Activated naive CD8-positive, alpha-beta T cell treated with anti-CD3 and anti-CD28 coated beads, Interleukin-2, amount 50 U/mL, for 16 hours (primary cell): ENCODE results near the gene MMS22L.

Experiments
- DNase-seq: peaks from one replicate; pipeline ENCODE4 v3.0.0-alpha.2; 2020; ENCODE audit warnings: low read depth, low spot score

The MMS22L gene

DNA sequence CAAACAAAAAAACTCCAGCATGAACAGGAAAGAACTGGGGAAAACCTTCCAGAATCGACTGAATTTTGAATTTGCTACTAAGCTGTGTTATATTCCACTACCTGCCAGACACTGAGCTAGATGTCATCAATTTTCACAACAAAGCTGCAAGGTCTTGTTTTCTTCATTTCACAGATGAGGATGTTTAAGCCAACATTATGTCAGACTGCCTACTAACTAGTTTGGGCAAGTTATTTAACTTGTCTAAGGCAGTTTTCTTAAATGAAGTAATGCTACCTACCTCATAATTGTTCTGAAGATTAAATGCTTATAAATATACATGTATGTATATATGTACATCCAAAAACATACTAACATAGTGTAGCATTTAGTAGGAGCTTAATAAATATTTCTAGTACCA, 144.4 kb downstream of the MMS22L start:
- DNase-seq = no peak

DNA sequence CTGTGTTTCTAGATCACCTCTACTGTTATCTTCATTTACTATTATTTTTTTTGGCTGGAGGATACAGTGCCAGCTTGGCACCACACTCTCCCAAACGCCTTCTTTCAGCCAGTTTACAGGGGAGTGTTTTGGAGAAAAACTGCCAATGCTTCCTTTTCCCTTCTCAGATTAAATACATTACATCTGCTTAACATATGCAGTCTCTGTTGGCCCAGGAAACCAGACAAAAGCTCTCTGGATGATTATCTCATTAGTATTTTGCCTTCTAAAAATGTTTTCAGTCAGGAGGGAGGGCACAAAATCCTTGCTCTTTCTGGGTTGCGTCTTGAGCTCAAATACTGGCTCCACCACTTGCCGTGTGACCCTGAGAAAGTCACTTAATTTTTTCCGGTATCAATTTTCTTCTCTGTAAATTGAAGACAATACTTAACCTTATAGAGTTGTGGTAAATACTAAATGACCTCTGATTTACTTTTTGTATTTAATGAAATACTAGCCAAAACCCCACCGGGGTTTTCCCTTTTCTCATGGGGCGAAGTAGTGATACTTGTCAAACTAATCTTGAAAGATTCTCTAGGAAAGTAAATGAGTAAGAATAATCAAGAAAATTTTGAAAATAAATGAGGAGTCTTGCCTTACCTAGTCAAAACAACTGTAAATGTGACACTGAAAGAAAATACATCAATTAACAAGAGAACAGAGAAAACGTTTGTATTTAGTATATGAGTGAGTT, 146.2 kb downstream of the MMS22L start:
- no peak for DNase-seq

- no peak for DNase-seq
Observed at GRCh38 chr6:97133067-97133466, 149.9 kb downstream of the MMS22L start.

DNA sequence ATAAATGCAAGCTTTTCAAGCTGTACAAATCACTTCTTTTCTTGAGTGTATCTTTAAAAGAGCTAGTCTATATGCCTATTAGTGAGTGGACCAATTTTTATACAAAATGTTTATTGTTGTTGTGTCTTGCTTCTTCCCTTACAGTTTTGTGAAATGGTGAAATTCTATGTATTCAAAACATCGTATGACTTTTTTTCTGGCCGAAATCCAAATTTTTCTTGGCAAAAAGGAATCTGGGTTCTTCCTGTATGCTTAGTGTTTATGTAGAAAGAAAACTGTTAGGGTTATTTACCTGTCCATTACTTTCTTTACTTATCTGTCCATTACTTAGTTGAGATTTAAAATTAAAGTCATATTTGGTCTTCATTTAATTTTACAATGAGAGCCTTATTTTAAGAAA, 153.9 kb downstream of the MMS22L start:
- no peak for DNase-seq

GRCh38 chr6:97128507-97128906, 154.5 kb downstream of the MMS22L start:
- no peak for DNase-seq

DNA sequence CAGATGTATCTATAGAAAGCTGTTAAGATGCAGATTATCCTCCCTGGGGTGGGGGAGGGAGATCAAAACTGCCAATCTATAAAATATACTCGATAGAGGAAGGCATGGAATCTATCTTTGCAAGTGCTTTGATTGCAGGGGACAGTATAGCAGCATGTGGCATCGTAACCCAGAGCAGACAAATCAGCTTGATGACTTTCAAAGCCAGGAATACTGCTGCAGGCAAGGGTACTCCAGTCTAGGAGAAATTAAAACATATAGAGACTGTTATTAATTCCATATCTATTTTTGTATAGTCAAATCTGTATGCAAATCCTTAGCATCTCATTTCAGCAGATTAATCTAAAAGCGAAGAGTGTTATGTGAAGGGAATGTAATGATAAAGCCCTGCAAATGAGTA, 159.4 kb downstream of the MMS22L start:
- no peak for DNase-seq

- DNase-seq = no peak
Observed at GRCh38 chr6:97123112-97123511, 159.9 kb downstream of the MMS22L start.

DNA sequence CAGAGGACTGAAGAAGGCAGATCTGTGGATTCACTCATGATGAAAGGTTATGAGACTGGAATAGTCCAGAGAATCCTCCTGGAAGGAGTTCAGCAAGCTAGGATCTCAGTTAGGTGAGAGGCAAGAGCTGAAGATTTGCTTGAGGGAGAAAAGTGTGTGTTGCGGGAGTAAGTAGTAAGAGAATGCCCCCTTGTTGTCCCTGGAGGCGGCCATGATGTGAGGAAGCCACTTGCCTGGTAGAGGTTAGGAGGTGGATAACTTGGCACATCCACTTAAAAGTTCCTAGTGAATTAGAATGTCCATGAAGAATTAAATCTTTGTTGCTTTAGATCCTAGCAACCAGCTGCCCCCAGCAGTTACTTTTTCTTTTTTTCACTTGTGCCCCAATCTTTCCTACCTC, 162.5 kb downstream of the MMS22L start:
- no peak for DNase-seq

- DNase-seq = no peak
Observed at GRCh38 chr6:97114645-97115044, 168.4 kb downstream of the MMS22L start.

- DNase-seq = no peak
Observed at GRCh38 chr6:97113170-97113569, 169.8 kb downstream of the MMS22L start.

- no peak for DNase-seq
Observed at GRCh38 chr6:97111243-97111642, 171.8 kb downstream of the MMS22L start.

DNA sequence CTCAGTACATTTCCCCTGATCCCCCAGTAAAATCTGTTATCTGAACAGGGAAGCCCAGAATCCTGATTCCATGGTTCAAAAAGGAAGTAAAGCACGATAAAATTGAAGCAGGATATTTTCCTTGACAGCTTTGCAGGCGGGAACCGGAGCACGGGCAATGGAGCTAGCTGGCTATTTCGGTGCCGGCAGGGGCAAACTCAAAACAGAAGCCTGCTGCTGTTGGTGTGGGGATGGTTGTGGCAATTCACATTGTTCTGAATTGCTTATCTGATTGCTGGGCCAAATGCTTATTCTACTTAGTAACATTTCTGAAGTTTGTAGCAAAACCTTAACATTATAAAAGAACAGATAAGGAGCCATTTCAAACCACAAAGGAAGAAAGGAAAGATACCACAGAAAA, 172.4 kb downstream of the MMS22L start:
- no peak for DNase-seq

- no peak for DNase-seq
Observed at GRCh38 chr6:97110149-97110548, 172.9 kb downstream of the MMS22L start.

DNA sequence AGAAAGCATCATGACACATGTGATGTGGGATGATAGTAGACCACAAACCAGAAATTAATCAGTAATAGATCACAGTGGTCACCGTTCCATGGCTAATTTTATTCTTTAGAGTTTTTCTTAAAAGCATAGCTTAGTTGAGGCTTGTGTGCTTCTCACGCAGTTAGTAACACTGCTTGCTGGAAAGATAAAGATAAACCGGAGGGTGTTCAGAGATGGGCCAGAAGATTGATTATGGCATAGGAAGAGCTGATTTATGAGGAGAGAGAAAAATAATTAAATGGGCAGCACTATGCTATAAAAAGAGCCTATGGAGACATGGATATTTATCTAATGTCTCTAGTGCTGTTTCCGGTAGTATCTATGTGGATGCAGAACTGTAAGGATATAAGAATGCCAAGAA, 173.6 kb downstream of the MMS22L start:
- DNase-seq = no peak

DNA sequence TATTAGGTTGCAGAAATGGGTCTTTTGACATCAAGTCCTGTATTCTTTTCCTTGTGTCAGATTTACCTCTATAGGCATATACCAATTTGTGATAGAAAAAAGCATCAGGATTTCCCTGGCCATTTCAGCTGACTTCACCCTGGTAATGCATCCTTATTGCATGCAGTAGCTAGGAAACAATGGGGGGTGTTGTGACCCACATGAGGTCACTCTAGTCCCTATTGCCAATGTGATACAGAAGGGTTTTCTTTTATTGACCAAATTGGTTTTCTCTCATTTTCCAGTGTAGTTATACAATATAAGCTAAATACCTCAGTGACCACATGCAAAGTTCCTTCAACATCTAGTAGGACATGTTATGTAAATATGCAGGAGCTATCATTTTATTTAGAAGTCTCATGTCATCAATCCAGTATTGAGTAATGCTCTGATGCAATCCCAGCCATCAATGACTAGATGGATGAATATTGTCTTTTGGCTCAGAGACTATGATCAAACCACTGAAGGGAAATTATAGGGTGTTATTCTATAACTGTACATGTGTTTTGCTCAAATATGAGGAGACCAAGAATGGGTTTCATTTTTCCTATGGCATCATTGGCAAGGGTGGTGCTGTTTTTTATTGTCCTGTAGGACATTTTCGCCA, 180.7 kb downstream of the MMS22L start:
- no peak for DNase-seq

DNA sequence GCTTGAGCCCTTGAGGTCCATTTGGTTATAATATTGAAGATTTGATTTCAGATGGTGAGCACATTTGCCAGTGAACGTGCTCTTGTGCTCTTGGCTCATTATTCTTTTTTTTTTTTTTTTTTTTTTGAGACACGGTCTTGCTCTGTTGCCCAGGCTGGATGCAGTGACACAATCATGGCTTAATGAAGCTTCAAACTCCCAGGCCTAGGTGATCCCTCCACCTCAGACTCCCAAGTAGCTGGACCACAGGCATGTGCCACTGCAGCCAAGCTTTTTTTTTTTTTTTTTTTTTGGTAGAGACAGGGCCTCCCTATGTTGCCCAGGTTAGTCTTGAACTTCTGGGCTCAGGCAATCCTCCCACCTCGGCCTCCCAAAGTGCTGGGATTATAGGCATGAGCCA, 182.3 kb downstream of the MMS22L start:
- no peak for DNase-seq

- DNase-seq = no peak
Observed at GRCh38 chr6:97097068-97098047, 185.7 kb downstream of the MMS22L start.

GRCh38 chr6:97095311-97095850, 187.6 kb downstream of the MMS22L start:
- DNase-seq = no peak

GRCh38 chr6:97094376-97094775, 188.6 kb downstream of the MMS22L start:
- DNase-seq = no peak

DNA sequence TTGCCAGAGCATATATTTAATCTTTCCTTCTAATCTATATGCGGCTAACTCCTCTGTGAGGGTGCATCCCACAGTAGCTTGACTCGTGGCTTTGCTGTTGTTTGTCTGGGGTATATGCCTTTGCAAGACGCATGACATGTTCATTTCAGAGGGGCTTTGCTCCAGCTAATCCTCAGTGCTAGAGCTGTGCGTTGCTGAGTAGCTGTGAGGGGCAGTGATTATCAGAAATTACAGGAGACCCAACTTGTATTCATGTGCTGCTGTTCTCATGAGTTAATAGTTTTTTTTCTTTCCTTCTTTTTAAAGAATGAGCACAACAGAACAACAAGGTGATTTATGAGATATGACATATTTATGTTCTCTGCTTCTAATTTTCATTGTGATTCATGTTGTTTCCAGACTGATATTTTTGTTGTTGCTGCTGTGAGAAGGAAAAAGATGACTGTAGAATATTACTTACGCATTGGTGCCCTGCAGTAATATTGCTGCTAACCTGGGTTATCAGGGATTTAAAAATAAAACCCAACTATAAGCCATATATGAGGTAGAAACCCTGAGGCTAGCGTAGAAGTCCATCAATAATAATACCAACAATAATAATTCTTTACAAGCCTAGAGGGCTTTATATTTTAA, 190.2 kb downstream of the MMS22L start:
- DNase-seq = no peak
